Stomach (tissue), 19 donors: ENCODE results near the gene IQCE. TPM values are rescaled to one million over a fixed set of nuclear protein-coding genes. Genes with fewer than 3 reads are reported as not detected.

Source experiments
- DNase-seq, 2 donors: peaks; one replicate each; pipeline versions ENCODE4 v3.0.0 to v3.0.0-alpha.2; 2013 to 2019
- H3K27ac ChIP-seq, 5 donors: fragments of 200-600 bp in 4 of 5; sonication (generic) in 4 of 5; one replicate each; pipeline ENCODE4 v1.5.1; 2013 to 2019; ENCODE audit warnings: mild to moderate bottlenecking in 1 of 5, moderate library complexity in 1 of 5
- H3K27me3 ChIP-seq, 3 donors: fragments of 200-600 bp; sonication (generic); one replicate each; pipeline ENCODE4 v1.5.1; 2017 to 2019; ENCODE audit warnings: mixed run types in 1 of 3
- H3K36me3 ChIP-seq, 4 donors: fragments of 200-600 bp; sonication (generic); 1 replicate in 3 of 4; 2 replicates in 1 of 4; pipeline ENCODE4 v1.5.1; 2016 to 2019
- H3K4me1 ChIP-seq, 4 donors: fragments of 200-600 bp; sonication (generic); one replicate each; pipeline ENCODE4 v1.5.1; 2016 to 2019
- H3K4me3 ChIP-seq, 4 donors: fragments of 200-600 bp; sonication (generic) in 3 of 4; one replicate each; pipeline ENCODE4 v1.5.1; 2016 to 2019; ENCODE audit warnings: mild to moderate bottlenecking in 1 of 4
- H3K9me3 ChIP-seq, 4 donors: fragments of 200-600 bp; sonication (generic); one replicate each; pipeline ENCODE4 v1.5.1; 2016 to 2019
- CTCF ChIP-seq, 7 experiments: fragments of 450-650 bp in 4 of 7; fragments of 200-600 bp in 3 of 7; sonication (generic) in 3 of 7; IDR thresholded peaks; one replicate each; pipeline ENCODE4 v1.5.1; 2016 to 2019; ENCODE audit warnings: antibody characterized with exemption in 7 of 7, control low read depth in 2 of 7, mild to moderate bottlenecking in 1 of 7
- EP300 ChIP-seq: sonication (generic); formaldehyde crosslinking; IDR thresholded peaks from one replicate; pipeline ENCODE4 v1.6.1; 2017; ENCODE audit warnings: antibody characterized with exemption
- POLR2A ChIP-seq, 4 donors: fragments of 450-650 bp; IDR thresholded peaks; one replicate each; pipeline ENCODE4 v1.6.1; 2016; ENCODE audit warnings: antibody characterized with exemption in 4 of 4, control low read depth in 2 of 4, mild to moderate bottlenecking in 1 of 4, moderate library complexity in 1 of 4
- POLR2AphosphoS5 ChIP-seq, 3 donors: sonication (generic); formaldehyde crosslinking; IDR thresholded peaks; one replicate each; pipeline ENCODE4 v1.6.1; 2016; ENCODE audit warnings: antibody characterized with exemption in 3 of 3
- WGBS, 5 donors: extraction: QIAGEN DNeasy Blood & Tissue Kit in 3 of 5; methylation state at CpG; one replicate each; pipeline versions ENCODE4 v1.1.5 to v1.1.7; 2013 to 2018; 5-methylcytosine and 5-hydroxymethylcytosine counted together
- intact Hi-C: fragments of 100-400 bp; cut with DNase I; formaldehyde crosslinking; loops from one replicate; pipeline ENCODE4 v1.15.1; 2023; ENCODE audit warnings: low total_unique reads
- long read RNA-seq, 10 donors: transcript quantifications; one replicate each; lab custom pipeline, GENCODE V29; 2026
- polyA plus RNA-seq, 3 donors: library from polyadenylated mRNA; stranded (reverse); fragments of 200-250 nt; gene quantifications; one replicate each; pipeline ENCODE4 v1.2.3, GENCODE V29; 2013
- total RNA-seq, 5 donors: library from RNA; depleted of rRNA; stranded (reverse); fragments of >200 nt; gene quantifications; one replicate each; pipeline versions ENCODE4 v1.1.0 to v1.2.3, GENCODE V29; 2014 to 2016
- donor health status: healthy with polysubstance abuse.
- donor health status: Bipolar disorder and iron deficiency.
- donor health status: healthy.

Gene IQCE
- total RNA-seq, result 100 to 1,000 TPM in 1 of 5 donors, 10 to 100 TPM in 3, 1 to 10 TPM in 1; 1.8 to 248 (median 49.1) TPM
- polyA plus RNA-seq, result 10 to 100 TPM in 1 of 3 donors, 1 to 10 TPM in 2; 3.0 to 10.5 (median 7.5) TPM
- long read RNA-seq, donor 1, partial matches to known transcripts, result 8 of 8 reads
- long read RNA-seq, donor 1, other reads (novel, unspliced or antisense), result 0 of 8 reads
- long read RNA-seq, donor 2, full-length matches to known transcripts, result 2 of 2 reads
- long read RNA-seq, donor 2, partial matches to known transcripts, result 0 of 2 reads
- long read RNA-seq, donor 2, other reads (novel, unspliced or antisense), result 0 of 2 reads
- long read RNA-seq, donor 3, partial matches to known transcripts, result 8 of 8 reads
- long read RNA-seq, donor 3, other reads (novel, unspliced or antisense), result 0 of 8 reads
- long read RNA-seq, donor 4, result 0 reads
- long read RNA-seq, donor 5, result 0 reads
- long read RNA-seq, donor 6, full-length matches to known transcripts, result 3 of 3 reads
- long read RNA-seq, donor 6, partial matches to known transcripts, result 0 of 3 reads
- long read RNA-seq, donor 6, other reads (novel, unspliced or antisense), result 0 of 3 reads
- long read RNA-seq, donor 7, result 0 reads
- long read RNA-seq, donor 8, result 0 reads
- long read RNA-seq, donor 9, result 0 reads
- long read RNA-seq, donor 10, partial matches to known transcripts, result 5 of 5 reads
- long read RNA-seq, donor 10, other reads (novel, unspliced or antisense), result 0 of 5 reads

DNA sequence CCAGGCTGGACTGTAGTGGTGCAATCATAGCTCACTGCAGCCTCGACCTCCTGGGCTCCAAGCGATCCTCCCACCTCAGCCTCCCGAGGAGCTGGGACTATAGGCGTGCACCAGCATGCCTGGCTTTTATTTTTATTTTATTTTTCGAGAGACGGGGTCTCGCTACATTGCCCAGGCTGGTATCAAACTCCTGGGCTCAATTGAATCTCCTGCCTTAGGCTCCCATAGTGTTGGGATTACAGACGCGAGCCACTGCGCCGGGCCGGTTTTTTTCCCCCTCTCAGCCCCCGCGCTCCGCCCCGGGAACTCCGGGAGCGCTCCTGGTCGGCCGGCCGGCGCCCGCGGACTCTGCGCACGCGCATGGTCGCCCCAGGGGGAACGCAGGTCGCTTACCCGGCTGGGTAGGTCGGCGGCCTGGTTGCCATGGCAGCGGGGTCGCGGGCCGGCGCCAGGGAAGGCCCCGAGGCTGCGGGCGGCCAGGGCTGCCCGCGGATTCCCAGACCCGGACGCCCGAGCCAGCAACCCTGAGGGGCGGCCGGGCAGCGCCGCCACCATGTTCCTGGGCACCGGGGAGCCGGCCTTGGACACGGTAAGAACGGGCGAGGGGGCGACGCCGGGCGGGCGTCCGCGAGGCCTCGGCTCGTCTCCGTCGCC is at the start of gene IQCE:
TSS of gene IQCE (plus strand) at position 351 of the 654 bp plus-strand sequence. CDS start at position 554, 203 bp downstream.
- peak; percentile 96 to 97 for DNase-seq
- H3K4me3 ChIP-seq, result peak within 1 kb of the TSS; percentile 91 to 99 (median 99)
- 0 to 3% (median 1%) methylated on average over 20 to 66 of the region's 66 CpGs for WGBS, 5 donors
- TF ChIP-seq CTCF (IDR thresholded peaks at IDR 0.05) (no peak), EP300 (no peak), POLR2AphosphoS5 (IDR thresholded peaks at IDR 0.05) (peak; percentile 56 to 86 (median 85))
- no peaks in the 10 kb centered on the region for H3K27me3 ChIP-seq
- peak within 1 kb of the TSS; percentile 66 to 89 (median 85) for H3K27ac ChIP-seq
- H3K36me3 ChIP-seq, result no peaks in the 10 kb centered on the region
- intact Hi-C loops, result no loop called here
- peaks cover 31 to 70% (median 60%) of the 10 kb centered on the region in 4 donors for H3K4me1 ChIP-seq
- H3K9me3 ChIP-seq, result no peaks in the 10 kb centered on the region

GRCh38 chr7:2509298-2509906 is 49.4 kb upstream of the IQCE start:
- intact Hi-C loops, result no loop called here
- TF ChIP-seq POLR2AphosphoS5 (IDR thresholded peaks at IDR 0.05), result no peak
- no peak for TF ChIP-seq CTCF (IDR thresholded peaks at IDR 0.05)
- no peak for TF ChIP-seq EP300
- no peak for TF ChIP-seq POLR2A (IDR thresholded peaks at IDR 0.05)
- Histone ChIP-seq H3K27me3 (no peaks in the 10 kb centered on the region), H3K36me3 (no peaks in the 10 kb centered on the region), H3K27ac (peak overlapping the region in 3 of 5 donors; percentile 43 to 75 (median 52)), H3K4me1 (peaks cover 31 to 57% (median 46%) of the 10 kb centered on the region in 4 donors), H3K9me3 (no peaks in the 10 kb centered on the region), H3K4me3 (no peak overlapping the region)
- no peak for DNase-seq
- 76 to 90% (median 87%) methylated on average over 5 to 23 of the region's 23 CpGs for WGBS, 5 donors

- no peak for TF ChIP-seq POLR2A (IDR thresholded peaks at IDR 0.05)
- no peak for TF ChIP-seq EP300
- TF ChIP-seq CTCF (IDR thresholded peaks at IDR 0.05), result no peak
- no peak for TF ChIP-seq POLR2AphosphoS5 (IDR thresholded peaks at IDR 0.05)
- intact Hi-C loops, result no loop called here
- DNase-seq, result no peak
- peaks cover 31 to 57% (median 46%) of the 10 kb centered on the region in 4 donors for H3K4me1 ChIP-seq
- no peaks in the 10 kb centered on the region for H3K27me3 ChIP-seq
- no peak overlapping the region for H3K4me3 ChIP-seq
- H3K27ac ChIP-seq, result peak overlapping the region; percentile 69 to 81 (median 75)
- H3K36me3 ChIP-seq, result no peaks in the 10 kb centered on the region
- WGBS, 5 donors, result 55 to 85% (median 64%) methylated on average over 8 to 13 of the region's 13 CpGs
- no peaks in the 10 kb centered on the region for H3K9me3 ChIP-seq
Measured at GRCh38 chr7:2510130-2510776, 48.5 kb upstream of the IQCE start.
